HT-29 (cell line): ENCODE measurements around the gene SMIM12. TPM values are rescaled to one million over a fixed set of nuclear protein-coding genes. Genes with fewer than 3 reads are reported as not detected.

Experiments used
- DNase-seq: peaks from one replicate; pipeline ENCODE4 v3.0.0-alpha.2; 2015; ENCODE audit warnings: low spot score
- total RNA-seq: library from RNA; depleted of rRNA; stranded (reverse); fragments of >200 nt; shearing (Covaris generic); gene quantifications from 2 replicates; pipeline ENCODE4 v1.2.3, GENCODE V29; 2014; rRNA removed

The SMIM12 gene
- total RNA-seq: 31.5 and 37.7 TPM in 2 replicates

- peak; percentile 93 for DNase-seq
These were observed at the start of gene SMIM12 for GRCh38 chr1:34859446-34860200. Gene SMIM12 (minus strand): TSS chr1:34859749. CDS start chr1:34855977, 3,772 bp downstream.

GRCh38 chr1:34908369-34908768 is 48.8 kb upstream of the SMIM12 start:
- no peak for DNase-seq

- no peak for DNase-seq
These were observed 48.0 kb upstream of the SMIM12 start for GRCh38 chr1:34907487-34908090.

GRCh38 chr1:34906756-34907155 is 47.2 kb upstream of the SMIM12 start:
- DNase-seq: no peak

GRCh38 chr1:34906222-34906621 is 46.7 kb upstream of the SMIM12 start:
- no peak for DNase-seq

- no peak for DNase-seq
These were observed 45.5 kb upstream of the SMIM12 start for GRCh38 chr1:34905098-34905459.

GRCh38 chr1:34904236-34905097 is 44.9 kb upstream of the SMIM12 start:
- DNase-seq: no peak

GRCh38 chr1:34901919-34902318 is 42.4 kb upstream of the SMIM12 start:
- no peak for DNase-seq

- no peak for DNase-seq
These were observed 41.4 kb upstream of the SMIM12 start for GRCh38 chr1:34900775-34901502.

GRCh38 chr1:34899906-34900305 is 40.4 kb upstream of the SMIM12 start:
- DNase-seq: no peak

- no peak for DNase-seq
These were observed 39.9 kb upstream of the SMIM12 start for GRCh38 chr1:34899471-34899870.

GRCh38 chr1:34898330-34898761 is 38.8 kb upstream of the SMIM12 start:
- DNase-seq: no peak

- DNase-seq: no peak
These were observed 37.1 kb upstream of the SMIM12 start for GRCh38 chr1:34896612-34897011.

- DNase-seq: no peak
These were observed 30.2 kb upstream of the SMIM12 start for GRCh38 chr1:34889705-34890104.

- DNase-seq: no peak
These were observed 28.0 kb upstream of the SMIM12 start for GRCh38 chr1:34887593-34887992.

- no peak for DNase-seq
These were observed 26.1 kb upstream of the SMIM12 start for GRCh38 chr1:34885405-34886247.

- DNase-seq: peak; percentile 26
These were observed 25.4 kb upstream of the SMIM12 start for GRCh38 chr1:34884961-34885360.

- DNase-seq: no peak
These were observed 25.0 kb upstream of the SMIM12 start for GRCh38 chr1:34884536-34884935.

- DNase-seq: peak; percentile 12
These were observed 19.7 kb upstream of the SMIM12 start for GRCh38 chr1:34879230-34879629.

- no peak for DNase-seq
These were observed 16.9 kb upstream of the SMIM12 start for GRCh38 chr1:34876406-34876805.
